GM21381 (cell line): ENCODE measurements around the gene CDC16.
"Not testable (repeated sequence)": the region's sequence is repeated elsewhere in the genome, so short reads cannot be mapped to it uniquely, and the experiment has no call there.

ENCODE experiments used
- ATAC-seq: cut with Tn5 transposase; IDR thresholded peaks from one replicate; pipeline ENCODE4 v1.9.1; 2021; ENCODE audit warnings: mild to moderate bottlenecking, moderate library complexity; ENCODE audit not compliant: unreplicated experiment

Gene CDC16, protein sequence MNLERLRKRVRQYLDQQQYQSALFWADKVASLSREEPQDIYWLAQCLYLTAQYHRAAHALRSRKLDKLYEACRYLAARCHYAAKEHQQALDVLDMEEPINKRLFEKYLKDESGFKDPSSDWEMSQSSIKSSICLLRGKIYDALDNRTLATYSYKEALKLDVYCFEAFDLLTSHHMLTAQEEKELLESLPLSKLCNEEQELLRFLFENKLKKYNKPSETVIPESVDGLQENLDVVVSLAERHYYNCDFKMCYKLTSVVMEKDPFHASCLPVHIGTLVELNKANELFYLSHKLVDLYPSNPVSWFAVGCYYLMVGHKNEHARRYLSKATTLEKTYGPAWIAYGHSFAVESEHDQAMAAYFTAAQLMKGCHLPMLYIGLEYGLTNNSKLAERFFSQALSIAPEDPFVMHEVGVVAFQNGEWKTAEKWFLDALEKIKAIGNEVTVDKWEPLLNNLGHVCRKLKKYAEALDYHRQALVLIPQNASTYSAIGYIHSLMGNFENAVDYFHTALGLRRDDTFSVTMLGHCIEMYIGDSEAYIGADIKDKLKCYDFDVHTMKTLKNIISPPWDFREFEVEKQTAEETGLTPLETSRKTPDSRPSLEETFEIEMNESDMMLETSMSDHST

DNA sequence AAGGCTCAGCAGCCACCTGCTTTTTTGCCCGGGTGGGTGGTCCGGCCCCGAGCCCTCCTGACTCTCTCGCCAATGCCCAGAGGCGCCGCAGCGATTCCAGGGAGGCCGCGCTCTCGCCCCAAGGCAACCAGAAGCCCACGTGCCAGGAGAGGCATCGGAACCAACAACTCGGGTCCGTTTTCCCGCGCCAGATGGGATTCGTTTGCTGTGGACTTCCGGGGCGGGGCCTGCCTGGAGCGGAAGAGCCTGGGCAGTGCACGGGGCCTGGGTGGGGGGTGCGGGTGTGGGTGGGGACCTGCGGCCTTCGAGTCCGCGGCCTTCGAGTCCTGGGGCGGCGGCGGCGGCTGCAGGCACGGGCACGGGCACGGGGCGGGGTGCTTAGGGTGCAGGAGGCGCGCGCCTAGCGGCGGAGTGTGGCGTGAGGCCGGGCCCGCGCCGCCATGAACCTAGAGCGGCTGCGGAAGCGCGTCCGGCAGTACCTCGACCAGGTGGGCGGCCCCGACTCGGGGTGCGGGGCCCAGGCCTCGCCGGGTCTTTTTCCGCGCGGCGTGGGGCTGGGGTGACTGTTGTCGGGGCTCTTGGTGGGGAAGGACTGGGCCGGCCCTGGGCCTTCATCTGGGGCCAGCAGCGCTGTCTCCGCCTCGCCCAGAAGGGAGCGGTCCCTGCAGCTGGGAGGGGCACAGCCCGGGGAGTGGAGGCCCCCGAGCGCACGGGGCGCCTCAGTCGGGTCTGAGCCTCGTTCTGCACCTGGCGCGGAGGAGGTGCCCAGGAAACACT lies at the start of gene CDC16:
Gene CDC16, plus strand, starts transcription at position 253 of the 777 bp plus-strand sequence. Its CDS starts 188 bp downstream, at position 441.
- peak; percentile 91 for ATAC-seq

DNA sequence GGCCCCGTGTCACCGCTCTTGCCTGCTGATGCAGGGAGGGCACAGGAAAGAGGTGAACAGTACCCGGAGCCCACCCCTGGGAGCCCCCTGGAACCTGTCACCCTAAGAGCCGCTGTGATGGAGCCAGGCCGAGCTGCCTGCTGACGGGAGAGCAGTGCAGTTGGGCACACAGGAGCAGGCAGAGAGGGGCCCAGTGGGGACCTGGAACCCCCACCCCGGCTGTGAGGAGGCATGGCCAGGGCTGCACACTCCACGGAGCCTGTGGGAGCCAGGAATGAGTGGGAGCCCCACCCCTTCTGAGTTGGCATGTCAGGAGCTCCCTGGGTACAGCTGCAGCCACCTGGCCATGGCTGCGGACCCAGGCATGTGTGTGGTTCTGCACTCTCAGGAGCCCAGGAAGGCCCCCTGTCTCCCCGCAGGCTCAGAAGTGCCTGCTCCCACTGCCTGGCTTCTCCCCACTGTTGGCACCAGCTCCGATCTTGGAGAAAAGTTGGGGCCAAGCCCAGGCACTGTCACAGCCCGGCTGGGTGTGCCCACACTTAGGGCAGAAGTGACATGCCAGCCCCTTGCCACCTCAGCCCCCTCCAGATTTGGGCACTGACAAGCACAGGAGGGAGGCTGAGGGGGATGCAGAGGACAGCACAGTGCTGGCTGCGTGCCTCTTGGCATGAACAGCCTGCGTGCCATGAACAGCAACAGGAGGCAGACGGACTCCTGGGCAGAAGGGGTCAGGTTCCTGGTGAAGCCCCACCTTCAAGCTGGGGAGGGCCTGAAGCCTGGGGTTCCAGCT lies 49.3 kb upstream of the CDC16 start:
- no peak for ATAC-seq

GRCh38 chr13:114194853-114195252 lies 39.8 kb upstream of the CDC16 start:
- ATAC-seq, result no peak

DNA sequence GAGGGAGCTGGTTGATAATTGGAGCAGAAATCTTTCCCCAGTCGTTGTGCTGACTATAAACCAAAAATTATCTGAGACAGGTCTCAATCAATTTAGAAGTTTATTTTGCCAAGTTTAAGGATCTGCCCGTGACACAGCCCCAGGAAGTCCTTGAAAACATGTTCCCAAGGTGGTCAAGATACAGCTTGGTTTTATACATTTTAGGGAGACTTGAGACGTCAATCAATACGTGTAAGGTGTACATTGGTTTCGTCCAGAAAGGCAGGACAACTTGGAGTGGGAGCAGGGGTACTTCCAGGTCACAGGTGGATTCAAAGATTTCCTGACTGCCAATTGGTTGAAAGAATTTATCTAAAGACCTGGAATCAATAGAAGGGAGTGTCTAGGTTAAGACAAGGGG lies 38.1 kb upstream of the CDC16 start:
- ATAC-seq, result no peak

GRCh38 chr13:114198556-114198955 lies 36.1 kb upstream of the CDC16 start:
- no peak for ATAC-seq

- not testable (repeated sequence) for ATAC-seq
Observed at GRCh38 chr13:114199526-114199925, 35.2 kb upstream of the CDC16 start.

DNA sequence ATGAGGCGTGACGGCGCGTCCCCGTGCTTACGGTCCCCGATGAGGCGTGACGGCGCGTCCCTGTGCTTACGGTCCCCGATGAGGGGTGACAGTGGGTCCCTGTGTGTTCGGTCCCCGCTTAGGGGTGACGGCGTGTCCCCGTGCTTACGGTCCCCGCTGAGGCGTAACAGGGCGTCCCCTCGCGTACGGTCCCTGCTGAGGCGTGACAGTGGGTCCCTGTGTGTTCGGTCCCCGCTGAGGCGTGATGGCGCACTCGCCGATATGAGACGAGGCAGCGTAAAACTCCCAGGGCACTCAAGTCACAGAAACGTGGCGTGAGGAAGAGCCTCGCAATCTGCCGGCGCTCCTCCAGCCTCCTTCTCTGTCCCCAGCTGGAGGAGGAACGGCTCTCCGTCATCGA lies 34.7 kb upstream of the CDC16 start:
- ATAC-seq, result no peak

DNA sequence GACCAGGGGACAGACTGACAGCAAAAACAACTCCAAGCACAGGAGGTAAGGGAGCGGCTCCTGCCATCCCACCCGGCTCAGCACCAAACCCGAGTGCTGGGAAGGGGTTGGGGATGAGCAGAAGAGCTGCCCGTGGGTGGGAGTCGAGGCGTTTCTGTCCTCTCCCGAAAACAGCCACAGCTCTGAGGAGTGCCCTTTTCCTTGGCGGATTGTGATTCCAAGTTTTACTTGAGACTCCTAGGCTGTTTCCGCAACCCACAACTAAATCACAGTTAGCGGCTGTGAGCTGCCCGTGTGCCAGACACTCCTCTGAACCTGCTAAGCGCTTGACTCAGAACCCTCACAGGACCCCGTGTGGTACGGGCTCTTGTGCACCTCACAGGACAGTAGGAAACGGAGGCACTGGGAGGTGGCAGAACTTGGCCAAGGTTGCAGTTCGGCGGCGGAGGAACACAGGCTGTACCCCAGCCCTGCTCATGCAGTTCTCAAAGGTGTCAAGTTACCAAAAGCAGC lies 34.2 kb upstream of the CDC16 start:
- ATAC-seq, result no peak

DNA sequence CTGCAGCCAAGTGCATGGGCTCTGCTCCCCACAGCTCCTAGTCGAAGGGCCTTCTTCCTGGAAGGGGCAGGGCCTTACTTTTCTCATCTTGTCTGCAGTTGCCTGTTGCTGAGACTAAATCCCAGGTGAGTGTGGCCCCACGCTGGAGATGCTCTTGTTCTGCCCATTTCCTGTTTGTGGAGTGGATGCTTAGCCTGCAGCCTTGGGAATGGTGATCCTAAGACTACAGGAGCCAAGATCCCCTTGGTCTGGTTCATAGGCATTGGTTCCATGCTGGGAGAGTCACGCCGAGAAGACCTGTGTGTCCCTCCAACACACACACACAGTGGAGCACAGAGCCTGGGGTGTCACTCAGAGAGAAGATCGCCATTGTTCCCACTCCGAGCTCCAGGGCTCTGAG lies 32.1 kb upstream of the CDC16 start:
- ATAC-seq, result no peak

DNA sequence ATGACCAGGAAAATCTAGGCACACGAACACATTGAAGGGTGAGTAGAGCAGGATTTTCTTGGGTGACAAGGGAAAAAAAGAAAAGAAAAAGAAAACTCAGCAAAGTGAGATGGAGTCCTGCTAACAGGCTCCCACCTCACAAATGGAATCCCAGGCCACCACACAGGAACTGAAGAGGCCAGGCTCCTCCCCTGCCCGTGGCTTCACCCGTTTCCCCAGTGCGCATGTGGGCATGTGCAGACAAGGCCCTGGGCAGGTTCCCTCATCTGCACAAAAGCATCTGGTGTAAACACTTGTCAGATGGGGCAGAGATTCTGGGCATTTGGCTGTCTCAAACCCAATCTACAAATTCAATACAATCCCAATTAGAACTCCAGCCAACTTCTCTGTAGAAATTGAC lies 31.2 kb upstream of the CDC16 start:
- ATAC-seq, result no peak

DNA sequence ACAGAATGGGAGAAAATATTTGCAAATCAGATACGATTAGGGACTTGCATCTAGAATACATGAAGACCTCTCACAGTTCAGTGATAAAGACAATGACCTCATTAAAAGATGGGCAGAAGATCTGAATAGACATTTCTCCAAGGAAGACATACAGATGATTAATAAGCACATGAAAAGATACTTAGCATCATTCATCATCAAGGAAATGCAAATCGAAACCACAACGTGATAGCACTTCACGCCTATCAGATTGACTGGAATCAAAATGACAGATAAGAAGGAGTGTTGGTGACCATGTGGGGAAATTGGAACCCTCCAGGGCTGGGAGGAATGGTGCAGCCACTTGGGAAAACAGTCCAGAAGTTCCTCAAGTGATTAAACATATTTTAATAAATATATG lies 29.8 kb upstream of the CDC16 start:
- ATAC-seq, result no peak

GRCh38 chr13:114208134-114208533 lies 26.6 kb upstream of the CDC16 start:
- no peak for ATAC-seq

DNA sequence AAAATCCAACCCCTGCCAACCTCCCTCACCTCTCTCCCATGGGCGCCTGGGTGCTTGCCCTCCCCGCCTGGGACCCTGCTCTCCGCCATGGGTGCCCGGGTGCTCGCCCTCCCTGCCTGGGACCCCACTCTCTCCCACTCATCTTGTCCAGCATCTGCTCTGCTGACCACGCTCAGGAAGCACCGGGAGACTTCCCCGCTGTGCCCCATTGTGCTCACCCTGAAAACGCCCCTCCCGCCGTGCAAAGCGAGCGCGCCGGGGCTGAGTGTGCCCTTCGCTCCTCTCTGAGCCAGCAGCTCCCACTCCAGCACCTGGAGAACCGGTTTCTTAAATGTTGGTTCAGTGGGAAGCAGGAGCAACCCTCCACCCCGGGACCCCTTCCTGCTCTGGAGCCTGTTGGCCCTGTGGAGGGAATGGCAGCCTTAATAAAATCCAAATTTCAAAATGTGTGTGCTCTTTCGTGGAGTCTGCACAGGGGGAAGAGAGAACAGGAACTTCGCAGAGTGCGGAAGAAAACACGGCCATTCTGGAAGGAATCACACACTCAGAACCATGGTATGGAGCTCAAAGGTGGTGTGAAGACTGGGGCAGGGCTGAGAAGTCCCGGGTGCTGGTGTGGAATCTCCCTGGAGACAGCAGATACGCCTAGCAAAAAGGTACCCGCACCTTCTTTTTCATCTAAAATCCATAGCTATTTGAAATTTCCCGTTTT lies 23.1 kb upstream of the CDC16 start:
- no peak for ATAC-seq

GRCh38 chr13:114212158-114212495 lies 22.6 kb upstream of the CDC16 start:
- no peak for ATAC-seq

GRCh38 chr13:114213980-114214379 lies 20.7 kb upstream of the CDC16 start:
- ATAC-seq, result no peak

DNA sequence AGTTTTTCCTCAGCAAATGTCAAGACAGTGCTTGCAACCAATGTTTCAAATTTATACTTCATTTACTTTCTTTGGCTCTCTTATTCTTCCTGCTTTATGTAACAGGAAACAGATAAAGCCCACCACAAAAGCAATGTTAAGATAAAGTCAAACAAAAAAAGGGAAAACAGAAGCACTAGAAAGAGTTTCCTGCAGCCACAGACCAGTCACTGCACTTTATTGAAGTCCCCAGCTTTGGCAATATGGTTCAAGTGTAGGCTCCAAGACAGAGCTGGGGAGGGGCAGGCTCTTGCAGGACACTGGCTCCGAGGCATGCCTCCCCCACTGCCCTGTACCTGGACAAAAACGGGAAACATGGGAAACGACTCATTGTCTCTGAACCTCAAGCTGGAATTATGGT lies 15.3 kb upstream of the CDC16 start:
- ATAC-seq, result no peak

DNA sequence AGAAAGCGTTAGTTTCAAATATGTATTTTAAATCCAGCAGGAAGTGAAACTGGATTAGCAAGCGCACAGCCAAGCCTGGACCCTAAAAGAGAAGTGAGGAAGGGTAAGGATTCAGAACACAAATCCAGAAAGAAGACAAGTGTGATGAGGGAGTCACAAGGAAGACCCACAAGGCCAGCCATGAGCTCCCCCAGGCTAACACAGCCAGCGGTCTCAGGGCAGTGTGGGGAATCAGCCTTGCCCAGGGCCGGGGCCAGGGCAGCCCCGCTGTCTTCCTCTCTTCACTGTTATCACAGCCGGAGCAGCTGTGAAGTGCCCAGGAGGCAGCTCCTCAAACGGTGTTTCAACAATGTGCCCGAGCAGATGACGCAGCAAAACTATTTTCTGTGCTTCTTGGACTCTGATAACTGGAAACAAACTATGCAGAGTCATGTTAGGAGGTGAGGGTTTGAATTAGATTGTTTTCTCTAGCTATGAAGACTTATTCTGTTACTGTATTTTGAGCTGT lies 12.2 kb upstream of the CDC16 start:
- no peak for ATAC-seq

DNA sequence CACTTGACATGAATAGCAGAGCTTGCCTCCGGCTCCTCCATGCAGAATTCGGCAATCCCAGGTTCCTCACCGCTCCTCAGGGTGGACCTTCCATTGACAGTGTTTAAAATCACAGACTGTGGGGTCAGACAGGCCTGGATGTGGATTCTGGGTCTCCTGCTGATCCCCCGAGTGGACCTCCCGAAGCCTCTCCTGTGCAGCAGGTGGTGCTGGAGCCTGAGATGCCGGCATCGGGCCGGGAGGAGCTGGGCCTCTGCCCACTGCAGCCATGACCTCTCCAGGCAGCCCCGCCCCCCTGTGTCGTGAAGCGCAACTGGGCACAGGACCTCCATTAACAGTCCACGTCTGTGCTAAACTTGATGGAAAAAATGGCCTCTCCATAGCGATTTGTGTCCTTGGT lies 10.5 kb upstream of the CDC16 start:
- no peak for ATAC-seq

- ATAC-seq, result no peak
Observed at GRCh38 chr13:114225610-114226009, 9.1 kb upstream of the CDC16 start.

GRCh38 chr13:114226088-114226487 lies 8.6 kb upstream of the CDC16 start:
- no peak for ATAC-seq
